Right atrium auricular region (tissue), 2 donors: Measurements from ENCODE around the gene FAM107B. TPM values are rescaled to one million over a fixed set of nuclear protein-coding genes. Genes with fewer than 3 reads are reported as not detected.
A peak's percentile ranks its signal among the peaks of the same experiment; 100 is the strongest.

Experiments
- DNase-seq: peaks from one replicate; pipeline ENCODE4 v3.0.0-alpha.2; 2019; ENCODE audit warnings: low spot score
- H3K27ac ChIP-seq, 2 donors: fragments of 200-600 bp; sonication (generic); 1 replicate in 1 of 2; 2 replicates in 1 of 2; pipeline ENCODE4 v1.5.1; 2016 to 2019
- H3K27me3 ChIP-seq, 2 donors: fragments of 200-600 bp; sonication (generic); one replicate each; pipeline versions ENCODE4 v1.5.1 to v1.6.0; 2017 to 2019
- H3K36me3 ChIP-seq: fragments of 200-600 bp; sonication (generic); one replicate; pipeline ENCODE4 v1.5.1; 2016
- H3K4me1 ChIP-seq, 2 donors: fragments of 200-600 bp; sonication (generic); one replicate each; pipeline versions ENCODE4 v1.5.1 to v1.6.0; 2017 to 2019
- H3K4me3 ChIP-seq, 2 donors: fragments of 200-600 bp; sonication (generic); 1 replicate in 1 of 2; 2 replicates in 1 of 2; pipeline ENCODE4 v1.5.1; 2017 to 2019; ENCODE audit warnings: mild to moderate bottlenecking in 1 of 2, moderate library complexity in 1 of 2
- H3K9me3 ChIP-seq, 2 donors: fragments of 200-600 bp; sonication (generic); one replicate each; pipeline ENCODE4 v1.5.1; 2019
- total RNA-seq, 2 donors: library from RNA; depleted of rRNA; stranded (reverse); fragments of >200 nt; gene quantifications; one replicate each; pipeline ENCODE4 v1.1.0, GENCODE V29; 2016
- TF ChIP-seq, protein P1 (sequence below), 2 donors: fragments of 200-600 bp; sonication (generic); IDR thresholded peaks; one replicate each; pipeline ENCODE4 v1.5.1; 2019; ENCODE audit warnings: antibody characterized with exemption in 2 of 2

Gene FAM107B
- 10 to 100 TPM; 10.6 to 14.1 TPM for total RNA-seq

DNA sequence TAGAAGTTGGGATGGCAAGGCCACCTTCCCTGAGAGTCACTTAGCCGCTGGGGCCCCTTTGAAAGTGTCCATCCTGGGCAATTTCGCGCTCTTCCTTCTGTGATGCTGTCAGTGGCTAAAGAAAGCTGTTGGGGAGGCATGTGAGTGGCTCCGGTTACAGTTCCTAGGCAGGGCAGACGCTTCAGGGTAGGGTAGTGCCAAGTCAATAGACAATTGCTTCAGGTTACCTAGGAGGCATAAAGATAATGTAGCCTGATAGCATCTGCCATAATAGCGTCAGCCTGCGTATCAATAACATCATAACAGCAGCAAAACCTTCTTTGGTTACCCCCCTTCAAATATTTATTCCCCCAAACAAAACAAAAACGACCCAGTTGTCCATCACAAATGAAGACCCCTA is at the start of gene FAM107B:
TSS of gene FAM107B (minus strand) at position 101 of the 400 bp plus-strand sequence. CDS start 234 bp downstream, outside the sequence.
- TF ChIP-seq, protein P1, sequence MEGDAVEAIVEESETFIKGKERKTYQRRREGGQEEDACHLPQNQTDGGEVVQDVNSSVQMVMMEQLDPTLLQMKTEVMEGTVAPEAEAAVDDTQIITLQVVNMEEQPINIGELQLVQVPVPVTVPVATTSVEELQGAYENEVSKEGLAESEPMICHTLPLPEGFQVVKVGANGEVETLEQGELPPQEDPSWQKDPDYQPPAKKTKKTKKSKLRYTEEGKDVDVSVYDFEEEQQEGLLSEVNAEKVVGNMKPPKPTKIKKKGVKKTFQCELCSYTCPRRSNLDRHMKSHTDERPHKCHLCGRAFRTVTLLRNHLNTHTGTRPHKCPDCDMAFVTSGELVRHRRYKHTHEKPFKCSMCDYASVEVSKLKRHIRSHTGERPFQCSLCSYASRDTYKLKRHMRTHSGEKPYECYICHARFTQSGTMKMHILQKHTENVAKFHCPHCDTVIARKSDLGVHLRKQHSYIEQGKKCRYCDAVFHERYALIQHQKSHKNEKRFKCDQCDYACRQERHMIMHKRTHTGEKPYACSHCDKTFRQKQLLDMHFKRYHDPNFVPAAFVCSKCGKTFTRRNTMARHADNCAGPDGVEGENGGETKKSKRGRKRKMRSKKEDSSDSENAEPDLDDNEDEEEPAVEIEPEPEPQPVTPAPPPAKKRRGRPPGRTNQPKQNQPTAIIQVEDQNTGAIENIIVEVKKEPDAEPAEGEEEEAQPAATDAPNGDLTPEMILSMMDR (IDR thresholded peaks at IDR 0.05) = no peak
- no peak for DNase-seq
- no peaks in the 10 kb centered on the region for H3K36me3 ChIP-seq
- no peak within 1 kb of the TSS for H3K4me3 ChIP-seq
- H3K9me3 ChIP-seq = no peaks in the 10 kb centered on the region
- no peak within 1 kb of the TSS for H3K27ac ChIP-seq
- H3K27me3 ChIP-seq = no peaks in the 10 kb centered on the region
- peaks cover 0 to 10% of the 10 kb centered on the region in 2 donors for H3K4me1 ChIP-seq

DNA sequence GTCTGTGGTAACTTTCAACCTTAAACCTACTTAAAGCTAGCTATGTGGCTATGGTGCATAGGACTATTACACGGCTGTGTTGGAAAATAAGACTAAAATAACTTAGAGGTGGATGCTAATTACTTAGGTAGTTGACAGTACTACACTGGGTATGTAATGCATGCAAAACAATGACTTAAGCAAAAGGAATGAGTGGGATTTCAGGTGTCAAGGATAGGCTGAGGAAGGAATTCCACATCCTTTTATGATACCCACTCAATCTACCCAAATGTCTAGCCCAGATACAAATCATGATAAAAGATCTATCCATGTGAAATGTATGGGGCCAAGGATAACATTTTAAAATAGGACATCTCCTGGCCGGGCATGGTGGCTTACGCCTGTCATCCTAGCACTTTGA is 49.3 kb upstream of the FAM107B start:
- TF ChIP-seq, protein P1 (IDR thresholded peaks at IDR 0.05) = no peak
- no peak overlapping the region for H3K4me3 ChIP-seq
- H3K27me3 ChIP-seq = no peaks in the 10 kb centered on the region
- no peak overlapping the region for H3K27ac ChIP-seq
- H3K36me3 ChIP-seq = no peaks in the 10 kb centered on the region
- no peaks in the 10 kb centered on the region for H3K4me1 ChIP-seq
- H3K9me3 ChIP-seq = no peaks in the 10 kb centered on the region
- DNase-seq = no peak

DNA sequence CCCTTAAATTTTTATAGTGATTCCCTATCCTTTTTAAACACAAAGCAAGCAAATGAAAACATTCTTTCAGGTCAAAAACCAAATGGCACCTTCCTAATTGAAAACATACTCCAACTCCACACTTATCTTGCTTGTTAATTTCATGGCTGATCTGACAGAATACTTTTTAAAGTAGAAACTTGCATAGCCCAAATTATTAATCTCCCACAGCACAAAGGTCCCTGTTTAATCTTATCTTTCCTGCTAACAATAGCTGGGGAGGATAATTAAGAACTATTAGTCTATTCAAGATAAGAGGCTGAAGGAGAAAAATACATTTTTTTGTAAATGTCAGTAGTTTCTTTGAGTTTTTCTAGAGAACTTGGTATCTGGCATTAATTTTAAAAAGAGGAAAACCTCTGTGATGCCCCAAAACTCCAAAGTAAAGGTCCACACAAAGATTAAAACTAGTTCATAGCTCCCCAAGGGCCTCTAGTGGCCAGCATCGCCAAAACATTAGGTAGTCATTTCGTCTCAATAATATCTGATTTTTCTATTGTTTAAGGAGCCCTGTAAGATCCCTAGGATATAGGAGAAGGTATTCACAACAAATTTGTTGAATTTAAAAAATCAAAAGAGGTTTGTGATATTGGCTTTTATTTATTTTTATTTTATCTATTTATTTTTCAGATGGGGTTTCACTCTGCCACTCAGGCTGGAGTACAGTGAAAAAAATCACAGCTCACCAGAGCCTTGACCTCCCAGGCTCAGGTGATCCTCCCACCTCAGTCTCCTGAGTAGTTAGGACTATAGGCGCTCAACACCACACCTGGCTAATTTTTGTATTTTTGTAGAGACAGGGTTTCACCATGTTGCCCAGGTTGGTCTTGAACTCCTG is 48.4 kb upstream of the FAM107B start:
- TF ChIP-seq, protein P1 (IDR thresholded peaks at IDR 0.05) = peak; percentile 17 to 63

DNA sequence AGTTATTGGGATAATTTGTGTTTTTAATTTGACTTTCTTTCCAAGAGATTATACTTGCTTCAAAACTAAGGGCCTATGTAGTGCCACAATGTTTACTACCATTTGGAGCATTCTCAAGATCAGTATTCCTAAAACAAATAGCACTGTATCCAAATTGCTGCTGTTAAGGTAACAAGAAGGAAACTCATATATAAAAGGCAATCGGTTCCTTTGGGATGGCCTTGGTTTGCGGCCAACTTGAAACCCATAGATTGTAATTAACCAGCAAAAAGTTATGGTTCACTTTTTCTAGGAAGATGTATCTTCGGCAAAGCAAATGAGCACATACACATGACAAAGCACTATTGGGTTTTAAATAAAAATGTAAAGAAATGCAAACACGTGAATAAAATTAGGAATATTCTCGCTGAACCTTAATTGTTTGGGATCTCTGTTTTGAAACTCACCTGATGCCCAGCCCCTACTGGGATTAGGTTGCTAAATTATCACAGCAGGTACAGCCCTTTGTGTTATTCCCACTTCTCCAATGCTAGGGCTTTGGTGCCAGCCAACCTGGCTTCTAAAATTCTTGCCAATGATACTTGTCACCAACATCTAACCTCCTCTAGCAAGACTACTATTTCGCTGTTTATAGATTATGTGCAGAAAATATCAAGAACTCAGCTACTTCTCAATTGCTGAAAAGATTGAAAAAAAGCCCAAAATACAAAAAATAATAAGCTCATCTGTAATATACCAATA is 47.1 kb upstream of the FAM107B start:
- Histone ChIP-seq H3K9me3 (no peaks in the 10 kb centered on the region), H3K4me1 (no peaks in the 10 kb centered on the region), H3K4me3 (no peak overlapping the region), H3K36me3 (no peaks in the 10 kb centered on the region), H3K27me3 (no peaks in the 10 kb centered on the region), H3K27ac (no peak overlapping the region)
- no peak for DNase-seq
- TF ChIP-seq, protein P1 (IDR thresholded peaks at IDR 0.05) = no peak

More for the DNA sequence above, 48.4 kb upstream of the FAM107B start:
- H3K27me3 ChIP-seq = no peaks in the 10 kb centered on the region
- H3K4me3 ChIP-seq = no peak overlapping the region
- H3K4me1 ChIP-seq = no peaks in the 10 kb centered on the region
- H3K36me3 ChIP-seq = no peaks in the 10 kb centered on the region
- no peaks in the 10 kb centered on the region for H3K9me3 ChIP-seq
- no peak for DNase-seq
- H3K27ac ChIP-seq = no peak overlapping the region

DNA sequence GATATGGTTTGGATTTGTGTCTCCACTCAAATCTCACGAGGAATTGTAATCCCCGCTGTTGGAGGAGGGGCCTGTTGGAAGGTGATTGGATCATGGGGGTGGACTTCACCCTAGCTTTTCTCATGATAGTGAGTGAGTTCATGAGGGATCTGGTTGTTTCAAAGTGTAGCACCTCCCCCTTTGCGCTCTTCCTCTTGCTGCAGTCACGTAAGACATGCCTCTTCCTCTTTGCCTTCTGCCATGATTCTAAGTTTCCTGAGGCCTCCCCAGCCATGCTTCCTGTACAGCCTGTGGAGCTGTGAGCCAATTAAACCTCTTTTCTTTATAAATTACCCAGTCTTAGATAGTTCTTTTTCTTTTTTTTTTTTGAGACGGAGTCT is 46.1 kb upstream of the FAM107B start:
- TF ChIP-seq, protein P1 (IDR thresholded peaks at IDR 0.05) = no peak
- H3K36me3 ChIP-seq = no peaks in the 10 kb centered on the region
- H3K4me3 ChIP-seq = no peak overlapping the region
- H3K9me3 ChIP-seq = no peaks in the 10 kb centered on the region
- no peaks in the 10 kb centered on the region for H3K27me3 ChIP-seq
- no peaks in the 10 kb centered on the region for H3K4me1 ChIP-seq
- no peak overlapping the region for H3K27ac ChIP-seq
- no peak for DNase-seq
